Left renal pelvis (tissue), 4 donors: Measurements from ENCODE around the gene ALAD. TPM values are rescaled to one million over a fixed set of nuclear protein-coding genes. Genes with fewer than 3 reads are reported as not detected.
"Not testable (repeated sequence)": the region's sequence is repeated elsewhere in the genome, so short reads cannot be mapped to it uniquely, and the experiment has no call there.

Source experiments
- DNase-seq, 4 donors: peaks; one replicate each; pipeline ENCODE4 v3.0.0-alpha.2; 2013; ENCODE audit warnings: low read depth in 4 of 4, low spot score in 3 of 4
- polyA plus RNA-seq, 4 donors: library from polyadenylated mRNA; unstranded; fragments of 120-200 nt; gene quantifications; one replicate each; pipeline ENCODE4 v1.2.1, GENCODE V29; 2013; ENCODE audit not compliant: insufficient read length in 4 of 4

ALAD gene
- polyA plus RNA-seq, 4 donors: 35.8 to 50.7 (median 42.2) TPM

DNA sequence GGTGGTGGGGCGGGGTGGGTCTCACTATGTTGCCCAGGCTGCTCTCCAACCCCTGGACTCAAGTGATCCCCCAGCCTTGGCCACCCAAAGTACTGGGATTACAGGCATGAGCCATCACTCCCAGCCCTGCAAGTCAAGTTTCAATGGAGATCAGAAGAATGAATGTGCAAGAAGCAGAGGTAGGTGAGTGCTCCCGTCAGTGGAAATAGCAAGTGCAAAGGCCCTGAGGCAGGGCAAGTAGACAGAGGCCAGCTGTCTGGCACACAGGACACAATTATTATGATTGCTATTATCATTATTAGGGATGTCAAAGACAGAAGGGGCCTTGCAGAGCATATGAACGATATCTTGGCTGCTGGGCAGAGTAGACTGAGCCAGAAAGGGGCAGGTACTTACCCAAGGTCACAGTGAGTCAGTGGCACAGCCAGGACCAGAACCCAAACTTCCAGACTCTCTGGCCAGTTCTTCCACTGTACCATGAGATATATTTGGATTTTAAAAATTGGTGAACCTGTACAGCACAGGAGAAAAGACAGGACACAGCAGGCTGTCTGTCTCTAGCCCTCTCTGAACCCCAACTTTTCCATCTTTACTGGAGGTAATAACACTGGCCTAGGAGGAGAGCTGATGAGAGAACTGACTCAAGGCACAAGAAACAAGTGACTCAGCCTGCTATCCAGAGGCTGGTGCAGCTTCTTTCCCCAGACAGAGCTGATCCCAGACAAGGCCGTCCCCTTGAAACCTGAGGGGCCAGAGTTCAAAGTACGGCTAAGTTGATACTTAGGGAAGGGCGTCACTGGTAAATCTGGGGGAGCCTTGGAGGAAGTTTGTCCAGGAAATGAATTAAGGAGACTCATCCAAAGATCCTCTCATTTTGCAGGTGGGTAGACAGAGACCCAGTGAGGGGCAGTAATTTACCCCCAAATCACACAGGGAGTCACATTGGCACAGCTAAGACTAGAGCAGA lies 25.7 kb downstream of the ALAD start:
- DNase-seq: no peak

DNA sequence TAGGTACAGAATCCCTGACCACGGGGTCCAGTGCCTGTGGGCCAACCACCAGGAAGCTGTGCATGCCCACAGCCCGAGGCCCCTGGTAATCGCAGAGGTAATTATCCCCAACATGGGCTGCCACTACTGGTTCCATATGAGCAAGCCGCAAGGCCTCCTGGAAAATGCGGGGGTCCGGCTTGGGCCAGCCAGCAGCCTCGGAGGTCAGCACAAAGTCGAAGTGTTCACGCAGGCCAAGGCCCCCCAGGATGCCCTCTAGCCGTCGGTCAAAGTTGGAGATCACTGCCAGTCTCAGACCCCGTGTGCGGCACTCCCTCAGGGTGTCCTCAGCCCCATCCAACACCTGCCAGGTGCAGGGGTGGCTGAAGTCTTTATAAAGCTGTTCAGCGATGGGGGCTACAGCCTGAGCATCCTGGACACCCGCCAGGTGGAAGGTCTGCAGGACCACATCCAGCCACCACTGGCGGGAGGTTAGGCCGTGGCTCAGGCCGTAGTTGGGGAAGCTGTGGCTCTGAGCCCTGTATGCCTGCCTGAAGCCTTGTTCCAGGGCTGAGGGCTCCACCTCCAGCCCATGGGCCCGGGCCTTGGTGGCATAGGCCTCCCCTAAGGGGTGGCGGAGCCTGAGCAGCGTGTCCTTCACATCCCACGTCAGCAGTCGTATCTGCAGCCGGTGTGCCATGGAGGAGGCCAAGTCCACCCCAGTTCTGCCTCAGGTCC lies 27.2 kb downstream of the ALAD start:
- DNase-seq: no peak

DNA sequence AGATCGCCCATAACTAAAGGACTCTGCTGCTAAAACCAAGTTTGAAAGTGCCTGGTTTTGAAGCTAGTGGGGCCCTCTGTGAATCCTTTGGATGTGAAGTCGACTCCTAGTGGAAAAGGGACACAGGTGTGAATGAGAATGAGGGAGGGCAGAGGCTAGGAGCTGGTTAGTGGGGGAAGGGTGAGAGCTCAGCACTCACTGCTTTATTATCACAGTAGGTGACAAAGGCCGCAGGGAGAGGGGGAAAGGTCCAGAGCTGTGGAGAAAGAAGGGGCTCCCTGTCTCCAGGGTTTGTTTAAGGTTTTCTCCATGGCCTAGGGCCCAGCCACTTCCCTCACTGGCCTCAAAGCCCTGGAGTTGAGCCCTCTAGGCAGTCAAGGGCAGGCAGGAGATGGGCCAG lies 27.8 kb downstream of the ALAD start:
- DNase-seq: no peak

DNA sequence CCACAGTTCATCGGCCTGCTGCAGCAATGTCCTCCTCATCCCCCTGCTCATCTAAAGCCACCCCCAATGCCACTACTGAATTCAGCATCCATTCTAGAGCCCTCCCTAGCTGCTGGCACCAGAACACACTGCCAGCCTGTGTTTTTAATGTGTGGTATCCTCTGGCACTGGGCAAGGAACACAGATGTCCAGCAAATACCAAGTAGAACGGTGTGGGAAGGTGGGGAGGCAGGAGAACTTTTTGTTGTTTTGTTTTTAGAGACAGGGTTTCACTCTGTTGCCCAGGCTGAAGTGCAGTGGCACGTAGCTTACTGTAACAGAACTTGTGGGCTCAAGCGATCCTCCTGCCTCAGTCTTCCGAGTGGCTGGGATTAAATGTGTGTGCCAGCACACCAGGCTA lies 29.0 kb downstream of the ALAD start:
- DNase-seq: no peak

DNA sequence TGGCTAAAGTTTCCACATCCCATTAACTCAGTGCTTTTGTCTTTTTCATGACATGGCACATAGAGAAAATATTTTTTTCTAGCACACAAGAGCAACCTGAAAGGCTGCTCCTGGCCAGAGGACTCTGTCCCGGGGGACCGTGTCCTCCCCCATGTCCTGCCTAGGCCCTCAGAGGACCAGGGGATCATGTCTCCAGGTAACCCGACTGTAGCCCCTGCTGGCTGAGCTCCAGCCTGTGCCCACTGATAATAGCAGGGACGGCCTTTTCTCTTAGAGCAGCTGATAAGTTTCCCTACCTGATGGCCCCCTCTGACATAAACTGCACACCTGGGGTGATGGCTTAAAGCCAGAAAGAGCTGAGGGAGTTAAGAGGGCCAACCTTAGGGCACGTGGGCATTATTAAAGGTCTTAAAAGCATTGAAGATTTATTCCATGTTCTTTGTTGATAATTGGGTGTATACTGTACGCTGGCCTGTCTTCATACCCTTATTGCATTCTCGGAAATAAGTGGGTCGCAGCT lies 30.2 kb downstream of the ALAD start:
- no peak for DNase-seq

DNA sequence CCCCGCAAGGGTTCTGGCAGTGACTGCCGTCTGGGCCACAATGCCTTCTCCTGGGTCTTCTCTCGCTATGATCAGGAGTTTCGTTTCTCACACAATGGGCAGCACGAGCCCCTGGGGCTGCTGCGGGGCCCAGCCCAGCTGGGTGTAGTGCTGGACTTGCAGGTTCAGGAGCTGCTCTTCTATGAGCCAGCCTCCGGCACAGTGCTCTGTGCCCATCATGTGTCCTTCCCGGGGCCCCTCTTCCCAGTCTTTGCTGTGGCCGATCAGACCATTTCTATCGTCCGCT lies 31.3 kb downstream of the ALAD start:
- no peak for DNase-seq

DNA sequence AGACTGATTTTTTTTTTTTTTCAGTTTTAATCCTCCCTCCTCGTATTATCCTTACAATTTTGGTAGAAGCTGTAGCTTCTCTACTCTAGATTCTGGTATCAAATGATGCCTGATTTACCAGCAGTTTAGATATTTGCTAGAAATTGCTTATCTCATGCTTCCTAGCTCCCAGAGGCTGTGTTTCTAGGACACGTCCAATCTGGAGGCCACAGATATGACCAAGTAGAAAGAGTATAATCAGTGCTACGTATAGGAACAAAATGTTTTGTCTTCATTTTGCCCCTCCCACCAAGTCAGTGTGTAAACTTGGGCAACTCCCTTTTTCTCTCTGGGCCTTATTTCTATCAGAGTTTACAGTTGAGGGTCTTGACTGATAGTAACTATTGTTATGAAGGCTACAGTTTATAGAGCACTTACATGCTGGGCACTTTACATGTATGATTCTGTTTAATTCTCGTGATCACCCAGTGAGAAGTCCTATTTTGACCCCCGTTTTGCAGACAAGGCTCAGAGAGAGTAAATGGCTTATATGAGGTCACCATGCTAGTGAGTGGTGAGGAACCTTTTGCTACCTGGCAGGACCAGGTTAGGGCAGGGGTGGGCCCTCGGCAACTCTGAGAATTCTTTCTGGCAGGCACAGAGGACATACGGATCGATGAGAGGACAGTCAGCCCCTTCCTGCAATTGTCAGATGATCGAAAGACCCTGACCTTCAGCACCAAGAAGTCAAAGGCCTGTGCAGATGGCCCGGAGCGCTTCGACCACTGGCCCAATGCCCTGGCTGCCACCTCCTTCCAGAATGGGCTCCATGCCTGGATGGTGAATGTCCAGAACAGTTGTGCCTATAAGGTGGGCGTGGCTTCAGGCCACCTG lies 31.9 kb downstream of the ALAD start:
- no peak for DNase-seq

DNA sequence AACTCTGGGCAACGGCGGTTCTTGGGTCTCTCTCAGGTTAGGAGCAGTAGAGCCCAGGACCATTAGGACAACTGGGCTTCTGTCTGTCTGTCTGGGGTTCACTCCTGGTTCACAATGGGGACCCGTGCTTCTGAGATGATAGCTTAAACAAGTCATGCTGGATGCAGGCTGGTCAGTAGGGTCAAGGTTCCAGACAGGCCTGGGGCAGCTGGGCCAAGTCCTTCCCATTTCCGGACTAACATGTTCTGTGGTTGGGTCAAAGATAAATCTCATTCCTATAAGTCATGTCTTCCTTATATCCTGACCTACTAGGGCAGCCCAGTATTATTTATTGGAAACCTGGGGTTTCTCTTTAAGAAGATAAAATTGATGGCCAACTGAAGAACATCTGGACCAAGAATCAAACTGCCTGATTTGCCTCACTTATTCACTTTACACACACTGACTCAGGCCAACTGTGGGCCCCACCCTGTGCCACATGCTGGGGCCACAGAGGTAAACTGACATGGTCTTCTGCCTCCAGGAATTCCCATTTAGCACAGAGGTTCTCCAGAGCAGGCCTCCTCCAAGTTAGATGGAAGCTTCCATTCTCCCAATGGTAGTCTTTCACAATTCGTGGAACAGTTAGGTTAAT lies 32.6 kb downstream of the ALAD start:
- DNase-seq: no peak

DNA sequence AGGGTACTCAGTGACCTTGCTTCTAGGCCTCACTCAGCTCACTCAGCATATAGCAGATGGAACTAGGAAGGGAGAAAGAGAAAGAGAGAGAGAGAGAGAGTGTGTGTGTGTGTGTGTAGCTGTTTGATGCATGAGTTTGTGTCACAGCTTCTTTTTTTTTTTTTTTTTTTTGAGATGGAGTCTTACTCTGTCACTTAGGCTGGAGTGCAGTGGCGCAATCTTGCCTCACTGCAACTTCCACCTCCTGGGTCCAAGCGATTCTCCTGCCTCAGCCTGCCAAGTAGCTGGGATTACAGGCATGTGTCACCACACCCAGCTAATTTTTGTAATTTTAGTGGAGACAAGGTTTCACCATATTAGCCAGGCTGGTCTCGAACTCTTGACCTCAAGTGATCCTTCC lies 35.4 kb downstream of the ALAD start:
- not testable (repeated sequence) for DNase-seq

DNA sequence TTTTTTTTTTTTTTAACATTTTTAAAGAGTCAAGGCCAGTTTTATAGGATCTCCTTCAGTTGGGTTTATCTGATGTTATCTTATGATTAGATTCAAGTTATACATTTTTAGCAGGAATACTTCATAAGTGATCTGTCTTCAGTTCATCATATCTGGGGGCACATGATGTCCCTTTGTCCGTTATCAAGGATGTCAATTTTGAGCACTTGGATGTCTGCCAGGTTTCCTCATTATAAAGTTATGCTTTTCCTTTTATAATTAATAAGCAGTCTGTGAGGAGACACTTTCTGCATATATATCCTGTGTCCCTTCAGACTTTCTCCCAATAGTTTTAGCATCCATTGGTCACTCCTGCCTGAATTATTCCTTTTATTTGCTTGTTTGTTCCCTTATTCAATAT lies 36.1 kb downstream of the ALAD start:
- no peak for DNase-seq

DNA sequence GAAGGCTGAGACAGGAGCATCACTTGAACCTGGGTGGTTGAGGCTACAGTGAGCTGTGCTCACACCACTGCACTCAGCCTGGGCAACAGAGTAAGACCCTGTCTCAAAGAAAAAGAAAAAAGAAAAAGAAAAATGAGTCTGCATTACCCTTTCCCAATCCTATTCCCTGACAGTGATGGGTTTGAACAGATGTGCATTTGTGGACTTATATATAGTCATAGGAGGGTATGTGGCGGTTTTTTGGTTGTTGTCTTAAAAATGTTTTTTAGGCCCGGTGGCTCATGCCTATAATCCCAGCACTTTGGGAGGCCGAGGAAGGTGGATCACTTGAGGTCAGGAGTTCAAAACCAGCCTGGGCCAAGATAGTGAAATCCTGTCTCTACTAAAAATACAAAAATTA lies 37.7 kb downstream of the ALAD start:
- no peak for DNase-seq

DNA sequence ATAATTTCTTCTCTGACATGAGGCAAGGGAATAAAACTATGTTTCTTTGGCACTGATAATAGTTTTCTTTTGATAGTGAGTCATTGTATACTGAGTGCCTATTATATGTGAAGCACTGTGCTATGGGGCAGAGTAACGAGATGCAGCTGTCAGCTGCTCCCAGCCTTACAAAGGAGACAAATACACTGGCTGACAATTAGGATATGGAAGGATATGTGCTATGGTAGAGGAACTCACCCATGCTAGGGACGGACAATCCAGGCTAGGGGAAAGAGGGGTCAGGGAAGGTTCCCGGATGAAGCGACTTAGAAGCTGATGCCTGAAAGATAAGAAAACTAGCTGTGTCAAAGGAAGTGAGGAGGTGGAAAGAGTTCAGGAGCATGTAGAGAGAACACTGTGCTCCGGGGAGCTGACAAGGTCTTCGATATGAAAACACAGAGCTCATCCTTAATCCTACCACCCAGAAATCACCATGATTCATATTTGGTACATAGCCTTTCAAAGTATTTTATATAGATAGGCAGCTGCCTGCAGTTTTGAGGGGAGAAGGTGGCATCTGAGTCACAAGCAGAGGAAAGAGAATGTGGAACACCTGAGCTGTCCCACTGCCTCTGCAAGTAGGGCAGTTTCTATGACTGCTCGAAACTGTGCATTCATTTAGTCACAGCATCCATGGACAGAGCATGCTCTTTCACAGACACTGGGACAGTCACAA lies 39.6 kb downstream of the ALAD start:
- no peak for DNase-seq

DNA sequence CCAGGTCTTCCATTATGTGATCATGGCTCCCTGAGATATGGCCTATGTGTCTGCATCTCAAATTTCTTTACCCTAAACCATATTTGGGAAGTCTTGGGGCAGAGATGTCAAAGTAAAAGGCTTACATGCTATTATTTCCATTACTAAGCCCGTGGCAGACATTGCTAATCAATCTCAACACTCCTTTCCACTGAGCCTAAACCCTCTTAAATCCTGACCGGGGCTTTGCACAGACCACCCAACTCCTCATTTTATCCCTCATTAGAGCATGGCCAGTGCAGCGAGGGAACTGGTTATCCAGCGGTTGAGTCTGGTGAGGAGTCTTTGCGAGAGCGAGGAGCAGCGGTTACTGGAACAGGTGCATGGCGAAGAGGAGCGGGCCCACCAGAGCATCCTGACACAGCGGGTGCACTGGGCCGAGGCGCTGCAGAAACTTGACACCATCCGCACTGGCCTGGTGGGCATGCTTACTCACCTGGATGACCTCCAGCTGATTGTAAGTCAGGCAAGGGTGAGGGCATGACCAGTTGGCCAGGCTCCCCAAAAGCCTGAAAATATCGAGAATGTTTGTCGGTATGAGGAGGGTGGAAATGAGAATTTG lies 40.7 kb downstream of the ALAD start:
- no peak for DNase-seq

DNA sequence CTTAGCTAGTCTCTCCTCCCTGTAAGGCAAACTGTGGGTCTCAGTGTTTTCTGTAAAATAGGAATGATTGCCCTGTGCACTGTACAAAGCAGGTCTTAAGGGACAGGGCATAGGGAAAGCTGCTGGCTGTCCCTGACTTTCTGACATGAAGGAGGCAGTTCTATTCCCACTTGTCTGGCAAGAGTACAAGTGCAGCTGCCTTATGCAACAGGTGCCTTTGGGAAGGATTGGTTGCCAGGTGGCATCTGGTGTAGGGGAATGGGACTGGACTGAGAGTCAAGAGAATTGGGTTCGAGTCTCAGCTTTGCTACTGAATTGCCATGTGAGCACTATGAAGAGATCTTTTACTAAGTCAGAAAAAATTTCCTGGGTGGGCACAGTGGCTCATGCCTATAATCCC lies 41.7 kb downstream of the ALAD start:
- DNase-seq: no peak

DNA sequence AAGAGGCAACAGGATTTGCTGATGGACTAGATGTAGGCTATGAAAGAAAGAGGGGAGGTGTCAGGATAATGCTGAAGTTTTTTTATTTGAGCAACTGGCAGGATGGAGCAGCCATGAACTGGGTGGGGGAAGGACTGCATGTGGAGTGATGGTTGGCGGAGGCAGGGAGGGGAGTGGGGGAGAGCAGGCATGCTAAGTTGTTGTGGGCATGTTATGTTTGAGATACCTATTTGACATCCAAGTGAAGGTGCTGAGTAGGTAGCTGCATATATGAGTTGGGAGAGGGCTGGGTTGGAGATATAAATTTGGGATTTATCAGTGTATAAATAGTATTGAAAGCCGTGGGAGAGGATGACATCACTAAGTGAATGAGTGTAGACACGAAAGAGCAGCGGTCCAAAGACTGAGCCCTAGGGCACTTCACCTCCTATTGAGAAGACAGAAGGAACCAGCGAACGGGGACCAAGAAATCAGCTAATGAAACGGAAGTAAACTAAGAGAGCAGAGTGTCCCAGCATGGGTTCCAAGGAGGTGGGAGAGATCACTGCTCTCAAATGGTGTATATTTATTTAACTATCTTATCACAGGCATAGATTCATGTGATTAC lies 44.3 kb downstream of the ALAD start:
- no peak for DNase-seq

DNA sequence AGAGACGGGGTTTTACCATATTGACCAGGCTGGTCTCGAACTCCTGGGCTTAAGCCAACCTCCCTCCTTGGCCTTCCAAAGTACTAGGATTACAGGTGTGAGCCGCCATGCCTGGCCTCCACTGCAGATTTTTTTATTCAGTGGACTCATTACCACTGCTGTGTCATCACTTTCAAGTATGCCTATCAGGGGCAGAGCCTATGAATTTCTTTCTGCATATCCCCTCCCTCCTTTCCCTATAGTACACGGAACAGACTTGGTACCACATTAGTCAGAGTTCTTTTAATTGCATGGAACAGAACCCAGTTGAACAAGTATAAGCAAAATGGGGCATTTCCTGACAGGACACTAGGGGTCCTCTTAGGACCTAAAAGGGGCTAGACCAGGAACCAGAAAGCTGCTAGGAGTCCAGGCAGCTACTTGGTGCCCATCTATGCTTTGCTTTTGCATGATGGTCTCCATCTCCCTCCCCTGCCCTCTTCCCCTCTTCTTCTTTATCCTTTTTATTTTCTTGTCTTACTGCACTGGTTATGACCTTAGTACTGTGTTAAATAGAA lies 46.0 kb downstream of the ALAD start:
- DNase-seq: no peak

DNA sequence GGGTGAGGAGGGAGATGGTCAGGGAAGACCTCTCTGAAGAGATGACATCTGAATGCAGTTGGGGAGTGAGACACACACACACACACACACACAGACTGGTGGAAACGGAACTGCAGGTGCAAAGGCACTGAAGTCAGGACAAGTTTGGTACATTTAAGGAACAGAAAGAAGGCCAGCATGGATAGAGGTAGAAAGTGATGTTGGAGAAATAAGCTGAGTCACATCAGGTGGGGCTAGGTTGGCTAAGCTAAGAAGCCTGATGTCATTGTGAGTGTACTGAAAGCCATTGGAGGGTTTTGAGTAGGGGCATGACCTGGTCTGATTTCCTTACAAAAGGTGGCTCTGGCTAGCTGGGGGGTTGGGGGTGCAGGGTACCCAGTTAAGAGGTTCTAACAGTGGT lies 48.7 kb downstream of the ALAD start:
- DNase-seq: no peak

DNA sequence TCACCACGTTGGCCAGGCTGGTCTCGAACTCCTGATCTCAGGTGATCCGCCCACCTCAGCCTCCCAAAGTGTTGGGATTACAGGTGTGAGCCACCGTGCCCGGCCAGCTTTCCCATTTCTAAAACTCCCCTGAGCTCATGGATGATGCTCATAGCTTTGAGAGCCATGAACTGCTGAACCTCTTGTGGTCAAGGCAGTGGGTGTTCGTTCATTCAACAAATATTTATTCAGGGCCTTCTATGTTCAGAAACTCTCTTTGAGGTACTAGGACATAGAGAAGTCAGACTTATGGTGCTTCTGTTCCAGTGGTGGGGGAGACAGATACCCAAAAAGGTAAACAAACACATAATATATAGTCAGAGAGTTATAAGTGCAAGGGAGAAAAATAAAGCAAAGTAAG lies 49.1 kb downstream of the ALAD start:
- DNase-seq: no peak

DNA sequence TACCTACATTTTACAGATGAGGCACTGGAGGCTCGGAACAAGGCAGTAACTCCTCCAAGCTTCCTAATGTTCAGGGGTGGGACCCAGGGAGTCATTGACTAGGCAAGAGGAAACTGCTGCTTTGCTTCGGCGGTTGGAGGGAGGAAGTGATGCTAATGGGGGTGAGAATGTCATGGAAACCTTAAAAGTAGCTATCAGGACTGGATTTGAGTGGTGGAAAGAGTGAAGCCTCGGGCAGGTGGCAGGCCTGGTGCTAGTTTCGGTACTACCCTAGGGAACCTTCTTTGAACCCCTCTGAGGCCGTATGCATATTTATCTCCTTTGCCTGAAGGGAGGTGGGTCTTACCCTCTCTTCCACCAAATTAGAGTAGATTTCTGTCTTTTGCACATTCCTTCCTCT lies 50.1 kb downstream of the ALAD start:
- DNase-seq: no peak
